Prostate gland (tissue), 2 donors: Measurements from ENCODE around the gene PRDX4. TPM values are rescaled to one million over a fixed set of nuclear protein-coding genes. Genes with fewer than 3 reads are reported as not detected.

Experiments used
- DNase-seq: peaks from one replicate; pipeline ENCODE4 v3.0.0-alpha.2; 2019; ENCODE audit warnings: low spot score
- H3K27ac ChIP-seq, 2 donors: fragments of 200-600 bp; sonication (generic); 2 replicates each; pipeline ENCODE4 v1.5.1; 2017 to 2019
- H3K27me3 ChIP-seq: fragments of 200-600 bp; sonication (generic); replicated peaks from 2 replicates; pipeline ENCODE4 v1.5.1; 2019; ENCODE audit not compliant: insufficient read depth
- H3K36me3 ChIP-seq, 2 donors: fragments of 200-600 bp; sonication (generic); 1 replicate in 1 of 2; 2 replicates in 1 of 2; pipeline versions ENCODE4 v1.5.1 to v1.8.1; 2017 to 2019
- H3K4me1 ChIP-seq: fragments of 200-600 bp; sonication (generic); replicated peaks from 2 replicates; pipeline ENCODE4 v1.5.1; 2019
- H3K4me3 ChIP-seq, 2 donors: fragments of 200-600 bp; sonication (generic); 2 replicates each; pipeline ENCODE4 v1.5.1; 2017 to 2019
- H3K9me3 ChIP-seq: fragments of 200-600 bp; sonication (generic); 2 replicates; pipeline ENCODE4 v1.5.1; 2017
- POLR2A ChIP-seq: fragments of 450-650 bp; IDR thresholded peaks from one replicate; pipeline ENCODE4 v1.6.1; 2016; ENCODE audit warnings: antibody characterized with exemption, mild to moderate bottlenecking
- POLR2AphosphoS5 ChIP-seq: sonication (generic); formaldehyde crosslinking; IDR thresholded peaks from one replicate; pipeline ENCODE4 v1.6.1; 2017; ENCODE audit warnings: antibody characterized with exemption
- WGBS: methylation state at CpG from one replicate; pipeline ENCODE4 v1.1.5; 2018; 5-methylcytosine and 5-hydroxymethylcytosine counted together
- intact Hi-C: fragments of 100-400 bp; cut with DNase I; formaldehyde crosslinking; loops from one replicate; pipeline ENCODE4 v1.14.2; 2022
- total RNA-seq, 2 donors: library from RNA; depleted of rRNA; stranded (reverse); fragments of >200 nt; gene quantifications; one replicate each; pipeline ENCODE4 v1.1.0, GENCODE V29; 2016
- TF ChIP-seq, protein P1 (sequence below), 4 experiments: fragments of 200-600 bp in 2 of 4; fragments of 450-650 bp in 2 of 4; sonication (generic) in 2 of 4; IDR thresholded peaks; 1 replicate in 3 of 4; 2 replicates in 1 of 4; pipeline ENCODE4 v1.5.1; 2016 to 2019; ENCODE audit warnings: antibody characterized with exemption in 4 of 4, mild to moderate bottlenecking in 2 of 4, moderate library complexity in 2 of 4

PRDX4 gene
- total RNA-seq, 2 donors from 2014 or later = 193 to 200 TPM

DNA sequence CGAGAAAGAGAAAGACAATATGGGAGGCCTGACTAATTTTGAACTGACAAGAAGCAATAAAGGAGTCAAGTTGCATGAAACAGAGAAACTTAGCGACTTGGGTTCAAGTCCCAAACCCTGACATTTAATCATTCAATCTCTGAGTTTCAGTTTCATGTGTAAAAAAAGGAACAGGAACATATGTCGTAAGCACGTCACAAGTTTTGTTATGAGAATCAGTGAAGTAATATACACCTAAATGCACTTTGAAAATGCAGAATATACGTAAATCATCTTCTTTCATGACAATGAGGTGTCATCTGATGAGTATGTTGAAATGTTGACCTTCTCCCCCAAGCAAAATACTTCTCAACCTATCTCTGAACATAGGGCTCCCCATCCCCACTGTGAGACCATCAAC lies 65.4 kb downstream of the PRDX4 start:
- Histone ChIP-seq H3K4me3 (no peak overlapping the region), H3K36me3 (no peaks in the 10 kb centered on the region), H3K27me3 (no peaks in the 10 kb centered on the region), H3K4me1 (no peaks in the 10 kb centered on the region), H3K9me3 (no peaks in the 10 kb centered on the region), H3K27ac (no peak overlapping the region)
- 90% methylated on average over 5 of the region's 5 CpGs for WGBS
- TF ChIP-seq POLR2AphosphoS5 (no peak), POLR2A (no peak)
- TF ChIP-seq, protein P1, sequence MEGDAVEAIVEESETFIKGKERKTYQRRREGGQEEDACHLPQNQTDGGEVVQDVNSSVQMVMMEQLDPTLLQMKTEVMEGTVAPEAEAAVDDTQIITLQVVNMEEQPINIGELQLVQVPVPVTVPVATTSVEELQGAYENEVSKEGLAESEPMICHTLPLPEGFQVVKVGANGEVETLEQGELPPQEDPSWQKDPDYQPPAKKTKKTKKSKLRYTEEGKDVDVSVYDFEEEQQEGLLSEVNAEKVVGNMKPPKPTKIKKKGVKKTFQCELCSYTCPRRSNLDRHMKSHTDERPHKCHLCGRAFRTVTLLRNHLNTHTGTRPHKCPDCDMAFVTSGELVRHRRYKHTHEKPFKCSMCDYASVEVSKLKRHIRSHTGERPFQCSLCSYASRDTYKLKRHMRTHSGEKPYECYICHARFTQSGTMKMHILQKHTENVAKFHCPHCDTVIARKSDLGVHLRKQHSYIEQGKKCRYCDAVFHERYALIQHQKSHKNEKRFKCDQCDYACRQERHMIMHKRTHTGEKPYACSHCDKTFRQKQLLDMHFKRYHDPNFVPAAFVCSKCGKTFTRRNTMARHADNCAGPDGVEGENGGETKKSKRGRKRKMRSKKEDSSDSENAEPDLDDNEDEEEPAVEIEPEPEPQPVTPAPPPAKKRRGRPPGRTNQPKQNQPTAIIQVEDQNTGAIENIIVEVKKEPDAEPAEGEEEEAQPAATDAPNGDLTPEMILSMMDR (IDR thresholded peaks at IDR 0.05) = no peak
- intact Hi-C loops = no loop called here
- no peak for DNase-seq

Other genes with a start within 250 kb of the PRDX4 start
- gene ACOT9, start 75.8 kb downstream of the PRDX4 start, total RNA-seq = 10 to 100 TPM; 19.6 to 31.5 TPM
- gene SAT1, start 115.7 kb downstream of the PRDX4 start, total RNA-seq = 100 to 1,000 TPM; 461 to 567 TPM
- 10 to 100 TPM; 12.3 to 17.3 TPM for gene APOO, start 240.4 kb downstream of the PRDX4 start, total RNA-seq
- under 1 TPM in 1 of 2 donors, not detected in 1; 0.14 TPM for gene CXorf58, start 240.5 kb downstream of the PRDX4 start, total RNA-seq